ENCODE measurements around the gene POU5F1. TPM values are rescaled to one million over a fixed set of nuclear protein-coding genes. Genes with fewer than 3 reads are reported as not detected.

Gene POU5F1
- polyA plus RNA-seq, 3 donors = 0.20 TPM; not detected in 2

GRCh38 chr6:31194061-31194834 lies 23.8 kb upstream of the POU5F1 start:
- H3K27me3 Mint-ChIP-seq (ENCODE audit: low read depth in 3 of 3) = peaks cover 0 to 5% (median 0%) of the 10 kb centered on the region in 3 donors
- DNase-seq = no peak
- Histone ChIP-seq H3K4me2 (replicated peaks; ENCODE audit: extremely low read depth, low read length, poor library complexity, severe bottlenecking) (no peak overlapping the region), H3K4me1 (ENCODE audit: control insufficient read depth in 1 of 2, insufficient read depth in 2 of 2, low read length in 2 of 2) (peaks cover 14 to 15% of the 10 kb centered on the region in 2 donors), H3K9me3 (replicated peaks in 1 of 2; ENCODE audit: control insufficient read depth in 1 of 2, insufficient read depth in 1 of 2, low read length in 2 of 2) (no peaks in the 10 kb centered on the region), H3K79me2 (ENCODE audit: insufficient read depth, low read length) (peaks cover 30% of the 10 kb centered on the region), H3K4me3 (replicated peaks in 1 of 3; ENCODE audit: low read depth in 2 of 3, low read length in 3 of 3) (no peak overlapping the region), H2AFZ (ENCODE audit: insufficient read depth, low read depth, low read length, poor library complexity, severe bottlenecking) (no peak overlapping the region), H4K20me1 (ENCODE audit: insufficient read depth, low read length) (peaks cover 3% of the 10 kb centered on the region), H3K36me3 (replicated peaks in 1 of 2; ENCODE audit: control insufficient read depth in 1 of 2, insufficient read depth in 2 of 2, low read length in 2 of 2) (peaks cover 0 to 4% of the 10 kb centered on the region in 2 donors), H3K27ac (ENCODE audit: low read depth in 1 of 2, low read length in 2 of 2) (peak overlapping the region in 1 of 2 donors; percentile 41), H3K27me3 (ENCODE audit: control insufficient read depth in 2 of 2, insufficient read depth in 2 of 2, low read length in 2 of 2) (no peaks in the 10 kb centered on the region), H3K9ac (ENCODE audit: insufficient read depth, low read length, poor library complexity, severe bottlenecking) (no peak overlapping the region)
- WGBS (ENCODE audit: insufficient coverage) = 67% methylated on average over 1 of the region's 6 CpGs
- H3K27ac Mint-ChIP-seq = peak overlapping the region in 3 of 7 donors; percentile 3 to 70 (median 58)
- H3K36me3 Mint-ChIP-seq = peaks cover 5 to 8% of the 10 kb centered on the region in 2 donors
- peaks cover 28% of the 10 kb centered on the region for H3K4me1 Mint-ChIP-seq
- TF ChIP-seq, protein P1, sequence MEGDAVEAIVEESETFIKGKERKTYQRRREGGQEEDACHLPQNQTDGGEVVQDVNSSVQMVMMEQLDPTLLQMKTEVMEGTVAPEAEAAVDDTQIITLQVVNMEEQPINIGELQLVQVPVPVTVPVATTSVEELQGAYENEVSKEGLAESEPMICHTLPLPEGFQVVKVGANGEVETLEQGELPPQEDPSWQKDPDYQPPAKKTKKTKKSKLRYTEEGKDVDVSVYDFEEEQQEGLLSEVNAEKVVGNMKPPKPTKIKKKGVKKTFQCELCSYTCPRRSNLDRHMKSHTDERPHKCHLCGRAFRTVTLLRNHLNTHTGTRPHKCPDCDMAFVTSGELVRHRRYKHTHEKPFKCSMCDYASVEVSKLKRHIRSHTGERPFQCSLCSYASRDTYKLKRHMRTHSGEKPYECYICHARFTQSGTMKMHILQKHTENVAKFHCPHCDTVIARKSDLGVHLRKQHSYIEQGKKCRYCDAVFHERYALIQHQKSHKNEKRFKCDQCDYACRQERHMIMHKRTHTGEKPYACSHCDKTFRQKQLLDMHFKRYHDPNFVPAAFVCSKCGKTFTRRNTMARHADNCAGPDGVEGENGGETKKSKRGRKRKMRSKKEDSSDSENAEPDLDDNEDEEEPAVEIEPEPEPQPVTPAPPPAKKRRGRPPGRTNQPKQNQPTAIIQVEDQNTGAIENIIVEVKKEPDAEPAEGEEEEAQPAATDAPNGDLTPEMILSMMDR (IDR thresholded peaks at IDR 0.05) = no peak
- intact Hi-C loops (cut with micrococcal nuclease) = no loop called here
- peaks cover 0 to 4% (median 0%) of the 10 kb centered on the region in 7 donors for H3K9me3 Mint-ChIP-seq
- H3K4me3 Mint-ChIP-seq = no peak overlapping the region

DNA sequence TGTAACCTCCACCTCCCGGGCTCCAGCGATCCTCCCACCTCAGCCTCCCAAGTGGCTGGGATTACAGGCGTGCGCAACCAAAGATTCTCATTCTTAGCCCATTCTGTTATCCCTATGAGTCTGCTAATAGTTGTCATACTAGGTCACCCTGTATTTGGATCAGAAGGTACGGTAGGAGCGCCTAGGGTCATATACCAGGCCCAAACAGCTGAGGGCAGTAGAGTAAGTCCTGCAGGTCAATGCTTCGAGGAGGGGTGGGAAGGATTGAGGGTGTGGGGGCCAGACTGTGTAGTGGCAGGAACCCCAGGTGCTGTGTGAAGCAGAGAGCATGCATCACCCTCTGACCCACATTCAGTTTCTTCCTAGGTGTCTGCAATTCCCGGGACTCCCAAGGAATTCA lies 22.7 kb upstream of the POU5F1 start:
- Histone ChIP-seq H3K79me2 (ENCODE audit: insufficient read depth, low read length) (peaks cover 20% of the 10 kb centered on the region), H3K9me3 (replicated peaks in 1 of 2; ENCODE audit: control insufficient read depth in 1 of 2, insufficient read depth in 1 of 2, low read length in 2 of 2) (no peaks in the 10 kb centered on the region), H4K20me1 (ENCODE audit: insufficient read depth, low read length) (peaks cover 3% of the 10 kb centered on the region), H3K4me2 (replicated peaks; ENCODE audit: extremely low read depth, low read length, poor library complexity, severe bottlenecking) (no peak overlapping the region), H3K27me3 (ENCODE audit: control insufficient read depth in 2 of 2, insufficient read depth in 2 of 2, low read length in 2 of 2) (no peaks in the 10 kb centered on the region), H3K4me3 (replicated peaks in 1 of 3; ENCODE audit: low read depth in 2 of 3, low read length in 3 of 3) (no peak overlapping the region), H3K27ac (ENCODE audit: low read depth in 1 of 2, low read length in 2 of 2) (no peak overlapping the region), H3K4me1 (ENCODE audit: control insufficient read depth in 1 of 2, insufficient read depth in 2 of 2, low read length in 2 of 2) (peaks cover 5 to 6% of the 10 kb centered on the region in 2 donors), H2AFZ (ENCODE audit: insufficient read depth, low read depth, low read length, poor library complexity, severe bottlenecking) (no peak overlapping the region), H3K36me3 (replicated peaks in 1 of 2; ENCODE audit: control insufficient read depth in 1 of 2, insufficient read depth in 2 of 2, low read length in 2 of 2) (peaks cover 0 to 4% of the 10 kb centered on the region in 2 donors), H3K9ac (ENCODE audit: insufficient read depth, low read length, poor library complexity, severe bottlenecking) (no peak overlapping the region)
- H3K4me1 Mint-ChIP-seq = peaks cover 22% of the 10 kb centered on the region
- intact Hi-C loops (cut with micrococcal nuclease) = loop anchor here in 1 of 2 donors (2.0 kb wide), 1 partner anchor 56 kb away; no protein-coding TSS in a partner anchor
- peaks cover 0 to 4% (median 0%) of the 10 kb centered on the region in 3 donors for H3K27me3 Mint-ChIP-seq (ENCODE audit: low read depth in 3 of 3)
- H3K36me3 Mint-ChIP-seq = peaks cover 5 to 8% of the 10 kb centered on the region in 2 donors
- H3K9me3 Mint-ChIP-seq = peaks cover 0 to 4% (median 0%) of the 10 kb centered on the region in 7 donors
- H3K27ac Mint-ChIP-seq = peak overlapping the region in 1 of 7 donors; percentile 37
- no peak for DNase-seq
- TF ChIP-seq, protein P1 (IDR thresholded peaks at IDR 0.05) = no peak
- 80% methylated on average over 2 of the region's 8 CpGs for WGBS (ENCODE audit: insufficient coverage)
- H3K4me3 Mint-ChIP-seq = no peak overlapping the region
